Middle frontal gyrus (tissue), 1 donor: Measurements from ENCODE around the gene GGNBP2.

Source experiments
- DNase-seq: peaks from one replicate; pipeline ENCODE4 v3.0.0-alpha.2; 2015; ENCODE audit warnings: low spot score; ENCODE audit errors: extremely low spot score

Gene GGNBP2

GRCh38 chr17:36553459-36553858 lies 8.7 kb downstream of the GGNBP2 start:
- no peak for DNase-seq

GRCh38 chr17:36566081-36566480 lies 21.4 kb downstream of the GGNBP2 start:
- DNase-seq = no peak

GRCh38 chr17:36575028-36575427 lies 30.3 kb downstream of the GGNBP2 start:
- no peak for DNase-seq

DNA sequence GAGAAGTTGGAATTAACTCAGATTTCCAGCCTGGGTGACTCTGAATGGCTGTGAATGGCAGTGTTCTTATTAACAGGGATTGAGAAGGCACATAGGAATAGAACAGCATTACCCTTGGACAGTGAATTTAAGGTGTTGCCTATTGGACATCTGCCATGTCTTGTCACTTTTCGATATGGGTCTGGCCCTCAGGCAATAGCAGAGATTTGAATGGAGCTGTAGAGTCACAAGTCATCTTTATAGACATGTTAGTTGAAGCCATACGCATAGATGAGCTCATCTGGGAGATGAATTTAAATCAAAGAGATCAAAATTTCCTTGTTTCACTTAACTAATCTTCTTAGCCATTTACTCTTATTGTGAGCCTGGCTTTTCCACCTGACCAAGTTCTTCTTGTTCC lies 32.1 kb downstream of the GGNBP2 start:
- DNase-seq = no peak

DNA sequence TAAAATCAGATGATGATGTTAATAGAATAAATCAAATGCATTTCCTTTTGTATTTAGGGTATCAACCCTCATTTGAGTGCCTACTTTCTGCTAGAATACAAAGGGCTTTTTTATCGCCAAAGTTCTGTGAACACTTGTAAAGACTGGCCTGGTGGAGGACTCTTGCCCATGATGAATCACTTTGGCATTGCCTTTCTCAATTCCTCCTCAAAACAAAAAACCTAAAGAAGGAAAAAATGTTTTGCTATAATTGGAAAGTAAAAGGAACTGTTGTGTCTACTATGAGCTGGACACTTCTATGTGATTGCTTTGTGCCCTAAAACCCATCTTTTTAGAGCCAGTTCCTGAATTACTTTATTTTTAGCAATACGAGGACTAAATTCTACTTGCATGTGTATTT lies 34.0 kb downstream of the GGNBP2 start:
- no peak for DNase-seq

DNA sequence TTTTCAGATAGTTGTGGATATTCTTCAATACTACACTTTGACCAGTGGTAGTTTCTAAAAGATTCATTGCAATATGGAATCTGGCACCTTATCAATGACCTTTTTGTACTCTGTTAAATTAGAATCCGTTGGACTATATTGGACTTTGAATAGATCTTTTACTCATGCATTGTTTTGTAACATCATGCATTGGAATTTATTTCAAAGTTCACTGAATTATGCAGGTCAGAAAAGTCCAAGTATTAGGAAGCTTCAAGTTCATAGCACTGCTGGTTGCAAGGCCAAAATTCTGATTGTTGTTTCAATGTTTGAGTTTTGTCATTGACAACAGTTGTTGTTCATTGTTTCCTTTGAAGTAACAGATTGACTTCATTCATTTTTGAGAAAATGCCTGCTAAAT lies 39.1 kb downstream of the GGNBP2 start:
- no peak for DNase-seq

DNA sequence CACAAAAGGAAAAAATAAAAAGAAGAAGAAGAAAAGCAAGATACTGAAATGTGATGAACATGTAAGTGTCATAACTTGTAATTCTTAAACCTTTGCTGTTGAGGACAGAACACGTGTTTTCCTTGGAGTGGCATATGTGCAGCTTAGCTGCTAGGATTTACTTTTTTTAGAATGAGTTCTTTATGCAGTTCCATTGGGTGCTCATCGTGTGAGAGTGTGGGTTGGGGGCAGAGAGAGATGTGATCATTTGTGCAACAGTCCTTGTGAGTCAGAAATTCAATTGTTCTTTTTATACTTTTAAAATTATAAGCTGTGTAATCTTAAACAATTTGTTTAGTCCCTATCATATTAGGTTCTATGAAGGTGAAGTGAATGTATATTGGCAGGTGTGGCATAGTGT lies 41.4 kb downstream of the GGNBP2 start:
- DNase-seq = no peak

DNA sequence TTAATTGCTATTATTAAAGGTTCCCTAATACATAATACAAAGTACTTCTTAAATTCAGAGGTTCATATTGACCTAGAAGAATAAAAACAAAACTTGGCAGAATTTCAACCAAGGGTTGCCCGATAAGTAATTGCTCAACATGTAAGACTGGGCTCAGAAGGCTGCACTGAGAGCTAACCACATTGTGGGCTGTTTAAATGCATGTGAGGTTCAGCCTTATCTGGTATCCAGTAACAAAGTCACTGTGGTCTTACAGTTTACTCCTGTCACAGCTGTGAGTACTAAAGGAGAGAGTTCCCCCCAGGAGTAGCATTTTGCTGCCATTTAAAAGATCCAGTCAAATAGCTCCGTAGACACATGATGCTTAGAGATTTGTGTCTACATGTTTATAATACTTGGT lies 45.4 kb downstream of the GGNBP2 start:
- DNase-seq = no peak

- DNase-seq = peak; percentile 58
These were observed 47.0 kb downstream of the GGNBP2 start, which contains the start of gene DHRS11 for GRCh38 chr17:36591434-36592315. Gene DHRS11, plus strand, starts transcription at chr17:36591879. Its CDS starts 131 bp downstream, at chr17:36592010.

DNA sequence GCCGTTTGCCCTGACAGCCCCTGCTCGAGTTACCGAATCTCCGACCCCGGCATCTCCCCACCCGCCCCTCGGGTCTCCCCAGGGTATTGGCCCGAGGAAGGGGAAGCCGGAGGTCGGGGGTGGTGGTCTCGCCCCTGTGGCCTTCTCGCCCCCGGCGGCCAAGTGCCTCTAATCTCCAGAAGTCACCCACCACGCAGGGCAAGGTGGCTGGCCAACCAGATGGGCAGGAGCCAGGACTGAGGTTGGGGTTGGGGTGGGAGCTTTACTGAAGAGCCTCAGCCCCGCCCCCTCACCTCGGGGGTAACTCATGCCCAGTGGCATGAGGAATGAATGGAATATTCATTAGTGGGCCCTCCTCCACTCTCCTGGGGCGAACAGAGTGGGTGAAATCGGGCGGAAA lies 47.6 kb downstream of the GGNBP2 start:
- DNase-seq = no peak

DNA sequence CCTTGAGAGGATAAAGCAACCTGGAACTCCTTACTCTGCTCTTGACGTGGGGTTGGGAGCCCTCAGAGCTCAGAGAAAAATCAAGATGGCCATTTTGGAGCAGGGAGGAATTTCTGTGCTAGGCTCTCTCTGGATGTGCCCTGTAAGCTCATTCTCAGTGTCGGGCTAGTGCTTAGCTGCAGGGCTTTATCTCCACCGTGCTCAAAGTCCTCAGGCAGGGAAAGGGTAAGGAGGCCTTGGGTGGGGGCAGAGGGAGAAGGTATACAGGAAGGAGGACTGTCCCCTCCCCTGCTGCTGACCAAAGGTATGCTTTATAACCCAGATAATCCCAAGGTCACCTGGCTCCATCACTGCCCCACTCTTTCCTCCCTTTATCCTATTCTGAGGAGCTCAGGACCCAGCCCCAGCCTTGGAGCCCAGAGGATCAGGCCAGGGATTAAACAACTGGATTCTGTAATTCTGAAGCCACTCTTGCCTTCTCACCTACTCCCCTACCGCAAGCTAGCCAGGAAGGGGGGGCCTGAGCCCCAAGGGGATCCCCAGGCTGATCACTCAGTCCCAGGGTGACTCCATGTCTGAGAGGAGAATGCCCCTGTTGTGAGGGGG lies 48.1 kb downstream of the GGNBP2 start:
- DNase-seq = no peak

GRCh38 chr17:36593656-36594316 lies 49.1 kb downstream of the GGNBP2 start:
- DNase-seq = no peak

DNA sequence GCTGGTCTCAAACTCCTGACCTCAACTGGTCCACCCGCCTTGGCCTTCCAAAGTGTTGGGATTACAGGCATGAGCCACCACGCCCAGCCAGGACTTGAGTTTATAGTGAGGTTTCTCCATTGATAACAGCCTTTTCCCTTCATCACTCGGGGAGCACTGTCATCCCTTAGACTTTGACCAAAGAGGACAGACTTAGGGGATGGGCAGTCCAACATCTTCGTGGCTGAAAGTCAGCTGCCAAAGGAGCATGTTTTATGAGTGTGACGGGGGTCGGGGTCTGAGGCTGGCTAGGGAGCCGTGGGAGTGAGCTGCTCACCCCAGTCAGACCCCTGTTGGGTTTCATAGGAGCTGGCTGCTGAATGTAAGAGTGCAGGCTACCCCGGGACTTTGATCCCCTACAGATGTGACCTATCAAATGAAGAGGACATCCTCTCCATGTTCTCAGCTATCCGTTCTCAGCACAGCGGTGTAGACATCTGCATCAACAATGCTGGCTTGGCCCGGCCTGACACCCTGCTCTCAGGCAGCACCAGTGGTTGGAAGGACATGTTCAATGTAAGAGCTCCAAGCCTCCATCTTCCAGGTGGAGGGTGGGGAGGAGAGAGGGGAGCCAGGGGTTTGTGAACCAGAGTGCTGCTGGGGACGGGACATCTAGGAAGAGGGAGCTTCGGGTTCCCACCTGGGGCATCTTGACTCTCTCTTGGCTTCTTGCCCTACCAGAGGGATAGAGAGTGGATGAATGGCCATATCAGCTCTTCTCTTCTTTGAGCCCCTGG lies 50.1 kb downstream of the GGNBP2 start:
- DNase-seq = no peak

DNA sequence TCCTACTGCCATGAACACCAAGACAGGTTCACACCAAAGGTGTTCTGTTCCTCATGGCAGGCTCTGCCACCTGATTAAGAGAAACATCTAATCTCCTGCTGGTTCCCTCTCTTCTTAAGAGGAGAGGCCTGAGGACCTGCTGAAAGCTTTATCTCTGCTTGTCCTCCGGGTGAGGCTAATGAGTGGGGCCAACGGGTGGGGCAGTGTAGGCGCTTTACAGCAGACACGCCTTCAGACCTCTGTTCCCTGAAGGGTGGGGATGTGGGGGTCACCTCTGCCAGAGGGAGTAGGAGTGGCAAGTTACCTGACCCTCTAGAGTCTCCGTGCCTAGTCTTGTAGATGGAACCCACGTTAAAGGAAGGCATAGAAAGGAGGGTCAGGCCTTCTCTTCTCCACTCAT lies 52.5 kb downstream of the GGNBP2 start:
- DNase-seq = no peak

DNA sequence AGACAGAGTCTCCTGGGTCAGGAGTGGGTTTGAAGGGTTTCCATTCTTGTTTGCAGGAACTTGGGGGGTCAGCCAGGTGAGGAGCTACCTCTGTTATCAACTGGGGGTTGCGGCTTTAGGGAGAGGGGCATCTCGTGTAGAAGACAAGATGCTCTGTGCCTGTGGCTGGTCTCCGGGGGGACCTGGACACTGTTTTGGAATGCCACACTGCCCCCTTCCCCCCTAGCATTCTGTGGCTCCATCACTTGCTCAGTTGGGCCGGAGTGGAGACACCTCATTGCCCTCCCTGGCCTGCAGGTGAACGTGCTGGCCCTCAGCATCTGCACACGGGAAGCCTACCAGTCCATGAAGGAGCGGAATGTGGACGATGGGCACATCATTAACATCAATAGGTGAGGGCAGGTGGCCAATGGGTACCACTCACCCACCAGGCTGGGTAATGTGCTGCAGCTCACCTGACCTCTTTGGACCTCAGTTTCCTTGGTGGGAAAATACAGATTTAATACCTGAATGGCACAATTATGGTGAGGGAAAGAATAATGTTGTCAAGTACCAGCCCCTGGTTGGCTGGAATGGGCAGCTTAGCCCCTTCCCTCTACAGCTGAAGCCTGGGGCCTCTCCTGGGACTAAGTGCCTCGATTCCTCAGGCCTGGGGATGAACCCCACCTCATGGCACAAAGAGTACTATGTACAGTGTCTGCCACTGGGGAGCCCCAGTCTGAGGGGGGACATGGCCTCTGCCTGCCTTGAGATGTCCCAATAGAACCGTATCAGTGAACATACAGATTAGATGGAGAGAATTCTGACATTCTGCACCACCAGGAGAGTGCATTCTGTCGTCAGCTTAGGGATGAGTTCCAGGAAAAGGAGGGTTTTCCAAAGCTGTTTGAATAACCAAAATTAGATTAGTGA lies 53.4 kb downstream of the GGNBP2 start:
- no peak for DNase-seq

GRCh38 chr17:36598951-36599401 lies 54.3 kb downstream of the GGNBP2 start:
- no peak for DNase-seq

GRCh38 chr17:36599546-36600250 lies 55.0 kb downstream of the GGNBP2 start:
- DNase-seq = no peak

- no peak for DNase-seq
These were observed 55.7 kb downstream of the GGNBP2 start for GRCh38 chr17:36600465-36600864.

GRCh38 chr17:36600936-36601302 lies 56.2 kb downstream of the GGNBP2 start:
- DNase-seq = no peak
